IPS DF 19.7 (cell line): Measurements from ENCODE around the gene TEDC2.

Experiments
- DNase-seq: peaks from one replicate; pipeline ENCODE4 v3.0.0-alpha.2; 2013; ENCODE audit warnings: low read depth, low spot score

TEDC2 gene

GRCh38 chr16:2465653-2466415 is 5.9 kb downstream of the TEDC2 start:
- no peak for DNase-seq

- no peak for DNase-seq
Observed at GRCh38 chr16:2466667-2467527, 7.0 kb downstream of the TEDC2 start.

GRCh38 chr16:2467528-2468232 is 7.8 kb downstream of the TEDC2 start:
- no peak for DNase-seq

- no peak for DNase-seq
Observed at GRCh38 chr16:2468233-2468724, 8.4 kb downstream of the TEDC2 start.

- DNase-seq: no peak
Observed at GRCh38 chr16:2468725-2469398, 9.0 kb downstream of the TEDC2 start.

GRCh38 chr16:2469399-2470233 is 9.7 kb downstream of the TEDC2 start:
- no peak for DNase-seq

- DNase-seq: no peak
Observed at GRCh38 chr16:2470234-2470601, 10.3 kb downstream of the TEDC2 start.

- DNase-seq: no peak
Observed at GRCh38 chr16:2470603-2471015, 10.7 kb downstream of the TEDC2 start.

GRCh38 chr16:2471016-2471652 is 11.2 kb downstream of the TEDC2 start, which contains the start of gene NTN3:
Gene NTN3, plus strand, starts transcription at chr16:2471297. Its CDS starts 405 bp downstream, at chr16:2471702.
- no peak for DNase-seq

GRCh38 chr16:2471653-2472487 is 12.0 kb downstream of the TEDC2 start:
- DNase-seq: no peak

- no peak for DNase-seq
Observed at GRCh38 chr16:2472488-2472864, 12.6 kb downstream of the TEDC2 start.

- DNase-seq: no peak
Observed at GRCh38 chr16:2472885-2473445, 13.1 kb downstream of the TEDC2 start.

- no peak for DNase-seq
Observed at GRCh38 chr16:2473446-2473926, 13.6 kb downstream of the TEDC2 start.

- no peak for DNase-seq
Observed at GRCh38 chr16:2473999-2474876, 14.3 kb downstream of the TEDC2 start.

- no peak for DNase-seq
Observed at GRCh38 chr16:2474877-2475412, 15.0 kb downstream of the TEDC2 start, which contains the start of gene TBC1D24. Gene TBC1D24, plus strand, starts transcription at chr16:2475127. Its CDS starts 21,022 bp downstream, at chr16:2496149.

GRCh38 chr16:2475413-2476344 is 15.8 kb downstream of the TEDC2 start:
- no peak for DNase-seq
